MM.1S (cell line): Measurements from ENCODE around the gene NUBP1.

Source experiments
- EZH2phosphoT487 ChIP-seq: fragments of 300-600 bp; sonication (generic); IDR thresholded peaks from 2 replicates; pipeline ENCODE4 v1.6.1; 2018; ENCODE audit warnings: antibody characterized with exemption, low read length
- TF ChIP-seq, protein P1 (sequence below): fragments of 300-600 bp; sonication (generic); IDR thresholded peaks from 2 replicates; pipeline ENCODE4 v1.5.1; 2016; ENCODE audit warnings: antibody characterized with exemption, low read length, mixed read lengths

- TF ChIP-seq, protein P1, sequence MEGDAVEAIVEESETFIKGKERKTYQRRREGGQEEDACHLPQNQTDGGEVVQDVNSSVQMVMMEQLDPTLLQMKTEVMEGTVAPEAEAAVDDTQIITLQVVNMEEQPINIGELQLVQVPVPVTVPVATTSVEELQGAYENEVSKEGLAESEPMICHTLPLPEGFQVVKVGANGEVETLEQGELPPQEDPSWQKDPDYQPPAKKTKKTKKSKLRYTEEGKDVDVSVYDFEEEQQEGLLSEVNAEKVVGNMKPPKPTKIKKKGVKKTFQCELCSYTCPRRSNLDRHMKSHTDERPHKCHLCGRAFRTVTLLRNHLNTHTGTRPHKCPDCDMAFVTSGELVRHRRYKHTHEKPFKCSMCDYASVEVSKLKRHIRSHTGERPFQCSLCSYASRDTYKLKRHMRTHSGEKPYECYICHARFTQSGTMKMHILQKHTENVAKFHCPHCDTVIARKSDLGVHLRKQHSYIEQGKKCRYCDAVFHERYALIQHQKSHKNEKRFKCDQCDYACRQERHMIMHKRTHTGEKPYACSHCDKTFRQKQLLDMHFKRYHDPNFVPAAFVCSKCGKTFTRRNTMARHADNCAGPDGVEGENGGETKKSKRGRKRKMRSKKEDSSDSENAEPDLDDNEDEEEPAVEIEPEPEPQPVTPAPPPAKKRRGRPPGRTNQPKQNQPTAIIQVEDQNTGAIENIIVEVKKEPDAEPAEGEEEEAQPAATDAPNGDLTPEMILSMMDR, result no peak
- TF ChIP-seq EZH2phosphoT487, result no peak
Measured at GRCh38 chr16:10791048-10791447, 47.4 kb downstream of the NUBP1 start.
